Measurements from ENCODE around the gene VSTM4.

Gene VSTM4

GRCh38 chr10:49117376-49118070 lies 2.2 kb upstream of the VSTM4 start:
- DNase-seq (ENCODE audit: low read depth in 1 of 2, low spot score in 1 of 2) = no peak

- DNase-seq (ENCODE audit: low read depth in 1 of 2, low spot score in 1 of 2) = no peak
Measured at GRCh38 chr10:49116509-49117375, 1.4 kb upstream of the VSTM4 start.

GRCh38 chr10:49115796-49116508 lies 630 bp upstream of the VSTM4 start:
- DNase-seq (ENCODE audit: low read depth in 1 of 2, low spot score in 1 of 2) = no peak

- DNase-seq (ENCODE audit: low read depth in 1 of 2, low spot score in 1 of 2) = no peak
Measured at GRCh38 chr10:49114718-49115014, 656 bp downstream of the VSTM4 start.

GRCh38 chr10:49113741-49114141 lies 1.6 kb downstream of the VSTM4 start:
- no peak for DNase-seq (ENCODE audit: low read depth in 1 of 2, low spot score in 1 of 2)

- no peak for DNase-seq (ENCODE audit: low read depth in 1 of 2, low spot score in 1 of 2)
Measured at GRCh38 chr10:49112851-49113250, 2.5 kb downstream of the VSTM4 start.

GRCh38 chr10:49112098-49112497 lies 3.2 kb downstream of the VSTM4 start:
- no peak for DNase-seq (ENCODE audit: low read depth in 1 of 2, low spot score in 1 of 2)

GRCh38 chr10:49111320-49111698 lies 4.0 kb downstream of the VSTM4 start:
- no peak for DNase-seq (ENCODE audit: low read depth in 1 of 2, low spot score in 1 of 2)

GRCh38 chr10:49110684-49111319 lies 4.5 kb downstream of the VSTM4 start:
- no peak for DNase-seq (ENCODE audit: low read depth in 1 of 2, low spot score in 1 of 2)

GRCh38 chr10:49109669-49110340 lies 5.5 kb downstream of the VSTM4 start:
- DNase-seq (ENCODE audit: low read depth in 1 of 2, low spot score in 1 of 2) = no peak

- DNase-seq (ENCODE audit: low read depth in 1 of 2, low spot score in 1 of 2) = no peak
Measured at GRCh38 chr10:49108656-49109055, 6.7 kb downstream of the VSTM4 start.

- no peak for DNase-seq (ENCODE audit: low read depth in 1 of 2, low spot score in 1 of 2)
Measured at GRCh38 chr10:49107887-49108267, 7.4 kb downstream of the VSTM4 start.

GRCh38 chr10:49107111-49107886 lies 8.0 kb downstream of the VSTM4 start:
- DNase-seq (ENCODE audit: low read depth in 1 of 2, low spot score in 1 of 2) = no peak

- no peak for DNase-seq (ENCODE audit: low read depth in 1 of 2, low spot score in 1 of 2)
Measured at GRCh38 chr10:49106451-49106850, 8.9 kb downstream of the VSTM4 start.

GRCh38 chr10:49105076-49105475 lies 10.2 kb downstream of the VSTM4 start:
- no peak for DNase-seq (ENCODE audit: low read depth in 1 of 2, low spot score in 1 of 2)

- DNase-seq (ENCODE audit: low read depth in 1 of 2, low spot score in 1 of 2) = no peak
Measured at GRCh38 chr10:49104323-49104722, 11.0 kb downstream of the VSTM4 start.

GRCh38 chr10:49103761-49104160 lies 11.6 kb downstream of the VSTM4 start:
- no peak for DNase-seq (ENCODE audit: low read depth in 1 of 2, low spot score in 1 of 2)

- DNase-seq (ENCODE audit: low read depth in 1 of 2, low spot score in 1 of 2) = no peak
Measured at GRCh38 chr10:49099046-49099445, 16.3 kb downstream of the VSTM4 start.

GRCh38 chr10:49096890-49097445 lies 18.4 kb downstream of the VSTM4 start:
- no peak for DNase-seq (ENCODE audit: low read depth in 1 of 2, low spot score in 1 of 2)

GRCh38 chr10:49094646-49095045 lies 20.7 kb downstream of the VSTM4 start:
- no peak for DNase-seq (ENCODE audit: low read depth in 1 of 2, low spot score in 1 of 2)

Data from activated CD4-positive, alpha-beta T cell treated with anti-CD3 and anti-CD28 coated beads, Interleukin-2, amount 50 U/mL, for 24 hours (primary cell).